ENCODE data around the gene GABRB1.

Gene GABRB1

DNA sequence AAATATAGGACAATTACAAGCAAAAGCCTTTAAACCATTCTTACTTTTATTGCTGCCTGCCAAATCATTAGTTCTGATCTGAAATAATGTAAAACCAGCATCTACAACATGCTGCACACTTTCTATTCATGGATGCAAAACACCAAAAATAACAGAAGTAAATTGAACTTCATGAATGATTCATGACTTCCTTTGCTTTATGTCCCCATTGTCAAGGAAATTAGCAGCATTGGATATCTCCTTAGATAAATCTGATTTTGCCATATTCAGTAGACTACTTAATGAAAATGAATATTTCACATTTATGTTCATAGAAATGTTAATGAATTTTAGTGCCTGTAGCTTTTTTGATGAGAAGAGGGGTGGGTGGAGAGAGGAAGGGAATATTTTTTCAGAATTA is 299.5 kb downstream of the GABRB1 start:
- Histone ChIP-seq H3K9me3 (no peaks in the 10 kb centered on the region), H3K4me1 (no peaks in the 10 kb centered on the region), H3K36me3 (no peaks in the 10 kb centered on the region), H3K27me3 (no peaks in the 10 kb centered on the region), H3K4me3 (ENCODE audit: low read depth, low read length) (no peak overlapping the region)
- DNase-seq, result no peak
- TF ChIP-seq, protein P1, sequence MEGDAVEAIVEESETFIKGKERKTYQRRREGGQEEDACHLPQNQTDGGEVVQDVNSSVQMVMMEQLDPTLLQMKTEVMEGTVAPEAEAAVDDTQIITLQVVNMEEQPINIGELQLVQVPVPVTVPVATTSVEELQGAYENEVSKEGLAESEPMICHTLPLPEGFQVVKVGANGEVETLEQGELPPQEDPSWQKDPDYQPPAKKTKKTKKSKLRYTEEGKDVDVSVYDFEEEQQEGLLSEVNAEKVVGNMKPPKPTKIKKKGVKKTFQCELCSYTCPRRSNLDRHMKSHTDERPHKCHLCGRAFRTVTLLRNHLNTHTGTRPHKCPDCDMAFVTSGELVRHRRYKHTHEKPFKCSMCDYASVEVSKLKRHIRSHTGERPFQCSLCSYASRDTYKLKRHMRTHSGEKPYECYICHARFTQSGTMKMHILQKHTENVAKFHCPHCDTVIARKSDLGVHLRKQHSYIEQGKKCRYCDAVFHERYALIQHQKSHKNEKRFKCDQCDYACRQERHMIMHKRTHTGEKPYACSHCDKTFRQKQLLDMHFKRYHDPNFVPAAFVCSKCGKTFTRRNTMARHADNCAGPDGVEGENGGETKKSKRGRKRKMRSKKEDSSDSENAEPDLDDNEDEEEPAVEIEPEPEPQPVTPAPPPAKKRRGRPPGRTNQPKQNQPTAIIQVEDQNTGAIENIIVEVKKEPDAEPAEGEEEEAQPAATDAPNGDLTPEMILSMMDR (IDR thresholded peaks at IDR 0.05; ENCODE audit: low read depth, low read length), result no peak

DNA sequence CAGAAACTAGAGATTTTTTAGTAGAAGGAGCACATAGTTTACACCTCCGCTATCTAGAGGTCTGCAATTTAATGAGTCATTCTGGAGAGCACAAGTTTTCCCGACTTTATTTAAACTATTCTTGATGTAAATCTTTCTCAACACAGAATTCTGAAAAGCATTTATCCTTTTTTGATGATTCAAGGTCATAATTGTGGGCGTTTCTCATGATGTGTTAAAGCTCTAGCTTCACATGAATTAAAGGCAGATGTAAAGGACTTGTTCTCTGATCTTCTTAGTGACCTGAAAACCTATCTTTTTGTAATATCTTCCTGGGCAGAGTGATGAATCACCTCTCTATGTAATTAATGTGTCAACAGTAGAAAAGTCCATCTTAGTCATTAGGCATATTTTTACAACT is 303.3 kb downstream of the GABRB1 start:
- H3K36me3 ChIP-seq, result no peaks in the 10 kb centered on the region
- no peak for DNase-seq
- no peaks in the 10 kb centered on the region; the same call in 1 of the 2 replicates for H3K4me1 ChIP-seq
- no peaks in the 10 kb centered on the region for H3K27me3 ChIP-seq
- no peak overlapping the region for H3K4me3 ChIP-seq (ENCODE audit: low read depth, low read length)
- TF ChIP-seq, protein P1 (IDR thresholded peaks at IDR 0.05; ENCODE audit: low read depth, low read length), result no peak
- no peaks in the 10 kb centered on the region for H3K9me3 ChIP-seq

DNA sequence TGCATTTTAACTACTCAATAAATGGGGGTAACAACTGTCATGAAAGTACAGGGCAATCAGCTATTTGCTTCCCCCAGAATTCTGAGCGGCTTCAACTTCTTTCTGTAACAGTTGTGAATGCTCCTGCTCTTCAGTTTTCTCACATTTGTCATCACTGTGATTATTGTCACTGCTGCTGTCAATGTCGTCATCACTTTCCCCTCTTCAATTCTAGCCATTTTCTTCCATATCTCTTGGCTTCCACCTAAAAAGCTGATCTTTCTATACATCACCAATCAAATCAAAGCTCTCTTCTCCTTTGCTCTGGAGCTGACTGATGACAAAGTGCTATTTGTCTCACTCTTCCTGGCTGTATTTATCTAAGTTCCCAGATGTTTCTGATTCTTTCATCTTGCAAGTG is 306.5 kb downstream of the GABRB1 start:
- no peaks in the 10 kb centered on the region for H3K27me3 ChIP-seq
- no peak overlapping the region for H3K4me3 ChIP-seq (ENCODE audit: low read depth, low read length)
- no peaks in the 10 kb centered on the region for H3K9me3 ChIP-seq
- H3K4me1 ChIP-seq, result no peaks in the 10 kb centered on the region; the same call in 1 of the 2 replicates
- no peak for DNase-seq
- TF ChIP-seq, protein P1 (IDR thresholded peaks at IDR 0.05; ENCODE audit: low read depth, low read length), result no peak
- no peaks in the 10 kb centered on the region for H3K36me3 ChIP-seq

DNA sequence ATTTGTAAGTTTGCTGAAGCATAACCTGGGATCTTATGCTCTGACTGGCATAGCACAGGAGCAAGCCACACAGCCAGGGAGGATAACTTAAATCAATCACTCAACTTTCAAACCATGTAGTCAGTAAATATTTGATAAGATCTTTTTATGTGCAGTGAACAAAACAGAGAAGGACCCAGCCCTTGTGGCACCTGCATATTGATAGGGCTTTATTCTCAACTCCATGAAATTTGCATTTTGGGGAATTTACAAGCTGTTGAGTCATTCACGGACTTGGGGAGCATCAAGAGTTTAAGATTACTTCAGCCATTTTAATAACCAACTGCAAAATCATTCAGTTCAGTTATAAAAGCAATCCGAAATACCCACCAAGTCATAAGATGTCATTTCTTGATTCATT is 309.5 kb downstream of the GABRB1 start:
- H3K4me3 ChIP-seq (ENCODE audit: low read depth, low read length), result no peak overlapping the region
- no peak for DNase-seq
- TF ChIP-seq, protein P1 (IDR thresholded peaks at IDR 0.05; ENCODE audit: low read depth, low read length), result no peak
- no peaks in the 10 kb centered on the region for H3K9me3 ChIP-seq
- H3K27me3 ChIP-seq, result no peaks in the 10 kb centered on the region
- H3K4me1 ChIP-seq, result no peaks in the 10 kb centered on the region; the same call in 1 of the 2 replicates
- H3K36me3 ChIP-seq, result no peaks in the 10 kb centered on the region

DNA sequence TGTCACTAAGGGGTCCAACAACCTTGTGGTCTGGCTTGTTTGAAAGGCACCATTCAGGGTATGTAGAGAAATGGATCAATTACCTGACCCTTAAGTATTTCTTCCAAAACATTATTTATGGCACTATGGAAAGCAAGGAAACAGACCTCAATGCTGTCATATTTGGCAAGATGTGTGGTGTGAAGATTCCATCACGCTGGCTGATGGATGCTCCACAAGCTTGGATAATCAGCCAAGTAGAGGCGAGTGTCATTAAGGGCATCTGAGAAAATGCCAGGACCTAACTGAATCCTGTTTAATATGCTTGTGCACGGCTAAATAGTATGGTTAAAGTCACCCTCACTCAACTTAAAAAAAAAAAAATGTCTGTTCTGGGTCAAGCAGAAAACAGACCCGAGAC is 311.4 kb downstream of the GABRB1 start:
- Histone ChIP-seq H3K4me3 (ENCODE audit: low read depth, low read length) (no peak overlapping the region), H3K4me1 (no peaks in the 10 kb centered on the region), H3K27me3 (no peaks in the 10 kb centered on the region), H3K9me3 (no peaks in the 10 kb centered on the region), H3K36me3 (no peaks in the 10 kb centered on the region)
- DNase-seq, result no peak
- TF ChIP-seq, protein P1 (IDR thresholded peaks at IDR 0.05; ENCODE audit: low read depth, low read length), result no peak

DNA sequence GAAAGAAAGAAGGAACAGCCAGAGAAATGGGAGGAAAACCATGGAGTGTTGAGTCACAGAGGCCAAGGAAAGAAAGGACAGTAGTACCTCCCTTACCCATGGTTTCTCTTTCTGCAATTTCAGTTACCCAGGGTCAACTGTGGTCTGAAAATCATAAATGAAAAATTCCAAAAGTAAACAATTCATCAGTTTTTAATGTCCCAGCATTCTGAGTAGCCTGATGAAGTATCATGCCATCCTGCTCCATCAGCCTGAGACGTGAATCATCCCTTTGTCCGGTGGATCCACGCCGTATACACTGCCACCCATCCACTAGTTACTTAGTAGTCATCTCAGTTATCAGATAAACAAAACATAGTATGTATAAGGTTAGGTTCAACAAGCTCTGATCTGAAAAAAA is 318.0 kb downstream of the GABRB1 start:
- Histone ChIP-seq H3K9me3 (no peaks in the 10 kb centered on the region), H3K27me3 (no peaks in the 10 kb centered on the region), H3K4me3 (ENCODE audit: low read depth, low read length) (no peak overlapping the region), H3K36me3 (no peaks in the 10 kb centered on the region), H3K4me1 (no peaks in the 10 kb centered on the region)
- TF ChIP-seq, protein P1 (IDR thresholded peaks at IDR 0.05; ENCODE audit: low read depth, low read length), result no peak
- DNase-seq, result no peak

Measured in BE2C (cell line).